ENCODE results near the gene MYOM1. TPM values are rescaled to one million over a fixed set of nuclear protein-coding genes. Genes with fewer than 3 reads are reported as not detected.
"Not testable (repeated sequence)": the region's sequence is repeated elsewhere in the genome, so short reads cannot be mapped to it uniquely, and the experiment has no call there.

MYOM1 gene
- total RNA-seq, 1 experiment from 2014 or later = 0.37 TPM

DNA sequence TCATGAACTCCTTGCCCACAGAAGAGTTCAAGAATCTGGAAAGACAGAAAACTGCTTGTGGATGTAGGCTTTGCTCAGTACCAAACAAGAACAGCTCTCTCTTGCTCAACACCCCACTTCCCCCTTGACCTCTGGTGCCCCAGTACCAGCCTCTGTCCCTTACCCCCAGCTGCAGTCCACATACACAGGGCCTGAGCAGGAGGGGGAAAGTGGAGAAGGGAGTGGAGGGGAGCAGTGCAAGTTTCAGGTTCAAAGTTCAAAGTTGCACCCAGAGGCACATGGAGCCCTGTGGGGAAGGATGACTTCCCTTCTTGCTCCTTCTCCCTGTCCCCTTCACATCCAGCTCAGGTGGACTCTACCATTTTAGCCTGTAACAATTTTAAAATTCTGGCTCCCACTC lies 145.7 kb downstream of the MYOM1 start:
- intact Hi-C loops (cut with micrococcal nuclease; ENCODE audit: unreplicated experiment) = no loop called here
- DNase-seq (ENCODE audit: low spot score) = no peak
- peaks cover 17% of the 10 kb centered on the region for H3K4me1 ChIP-seq (ENCODE audit: insufficient read depth, low read length, poor library complexity, severe bottlenecking)
- no peaks in the 10 kb centered on the region for H3K27me3 ChIP-seq (replicated peaks; ENCODE audit: insufficient read depth, low read depth, low read length, poor library complexity)
- H3K27ac ChIP-seq (ENCODE audit: low read depth, low read length, poor library complexity, severe bottlenecking) = no peak overlapping the region
- POLR2A ChIA-PET (ENCODE audit: low non-redundant PET) = no interaction called here
- CTCF ChIA-PET = interaction anchor here (1.3 kb wide), 1 partner anchor 11 kb away, joined by 3 read pairs; no protein-coding TSS in a partner anchor
- no peaks in the 10 kb centered on the region for H3K9me3 ChIP-seq (ENCODE audit: low read depth, low read length, poor library complexity, severe bottlenecking)
- no TSS peak for BruUV-seq (replicated peaks)
- H3K36me3 ChIP-seq (ENCODE audit: insufficient read depth, low read length, poor library complexity, severe bottlenecking) = no peaks in the 10 kb centered on the region
- no peak for TF ChIP-seq EZH2 (IDR thresholded peaks at IDR 0.05; ENCODE audit: borderline replicate concordance, low read depth, low read length, poor library complexity, severe bottlenecking)
- TF ChIP-seq, protein P1, sequence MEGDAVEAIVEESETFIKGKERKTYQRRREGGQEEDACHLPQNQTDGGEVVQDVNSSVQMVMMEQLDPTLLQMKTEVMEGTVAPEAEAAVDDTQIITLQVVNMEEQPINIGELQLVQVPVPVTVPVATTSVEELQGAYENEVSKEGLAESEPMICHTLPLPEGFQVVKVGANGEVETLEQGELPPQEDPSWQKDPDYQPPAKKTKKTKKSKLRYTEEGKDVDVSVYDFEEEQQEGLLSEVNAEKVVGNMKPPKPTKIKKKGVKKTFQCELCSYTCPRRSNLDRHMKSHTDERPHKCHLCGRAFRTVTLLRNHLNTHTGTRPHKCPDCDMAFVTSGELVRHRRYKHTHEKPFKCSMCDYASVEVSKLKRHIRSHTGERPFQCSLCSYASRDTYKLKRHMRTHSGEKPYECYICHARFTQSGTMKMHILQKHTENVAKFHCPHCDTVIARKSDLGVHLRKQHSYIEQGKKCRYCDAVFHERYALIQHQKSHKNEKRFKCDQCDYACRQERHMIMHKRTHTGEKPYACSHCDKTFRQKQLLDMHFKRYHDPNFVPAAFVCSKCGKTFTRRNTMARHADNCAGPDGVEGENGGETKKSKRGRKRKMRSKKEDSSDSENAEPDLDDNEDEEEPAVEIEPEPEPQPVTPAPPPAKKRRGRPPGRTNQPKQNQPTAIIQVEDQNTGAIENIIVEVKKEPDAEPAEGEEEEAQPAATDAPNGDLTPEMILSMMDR (conservative IDR thresholded peaks at IDR 0.05; ENCODE audit: low read depth, low read length) = no peak
- H3K4me3 ChIP-seq (ENCODE audit: low read depth, low read length, poor library complexity, severe bottlenecking) = no peak overlapping the region

DNA sequence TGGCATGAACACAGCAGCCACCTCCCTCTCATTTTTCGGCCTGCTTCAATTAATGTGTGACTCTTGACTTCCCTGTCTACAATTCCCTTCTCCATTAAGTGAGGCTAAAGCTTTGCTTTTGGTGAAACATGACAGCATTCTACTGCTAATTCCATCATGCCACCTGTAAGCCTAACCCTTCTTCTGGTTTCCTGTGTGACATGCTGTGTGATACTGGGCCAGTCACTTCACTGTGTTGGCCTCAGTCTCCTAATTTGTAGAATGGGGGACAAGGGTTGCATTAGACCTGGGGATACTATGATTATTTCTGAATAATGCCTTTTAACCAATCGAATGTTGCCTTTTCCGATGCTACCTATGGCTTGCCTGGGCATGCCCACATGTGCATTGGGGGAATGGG lies 146.4 kb downstream of the MYOM1 start:
- H3K4me1 ChIP-seq (ENCODE audit: insufficient read depth, low read length, poor library complexity, severe bottlenecking) = peaks cover 17% of the 10 kb centered on the region
- DNase-seq (ENCODE audit: low spot score); intact Hi-C loops (cut with micrococcal nuclease; ENCODE audit: unreplicated experiment); H3K27me3 ChIP-seq (replicated peaks; ENCODE audit: insufficient read depth, low read depth, low read length, poor library complexity); H3K4me3 ChIP-seq (ENCODE audit: low read depth, low read length, poor library complexity, severe bottlenecking); H3K27ac ChIP-seq (ENCODE audit: low read depth, low read length, poor library complexity, severe bottlenecking); H3K9me3 ChIP-seq (ENCODE audit: low read depth, low read length, poor library complexity, severe bottlenecking); H3K36me3 ChIP-seq (ENCODE audit: insufficient read depth, low read length, poor library complexity, severe bottlenecking); POLR2A ChIA-PET (ENCODE audit: low non-redundant PET); BruUV-seq (replicated peaks): not testable (repeated sequence)
- CTCF ChIA-PET = interaction anchor here (1.3 kb wide), 1 partner anchor 10 kb away, joined by 3 read pairs; no protein-coding TSS in a partner anchor

DNA sequence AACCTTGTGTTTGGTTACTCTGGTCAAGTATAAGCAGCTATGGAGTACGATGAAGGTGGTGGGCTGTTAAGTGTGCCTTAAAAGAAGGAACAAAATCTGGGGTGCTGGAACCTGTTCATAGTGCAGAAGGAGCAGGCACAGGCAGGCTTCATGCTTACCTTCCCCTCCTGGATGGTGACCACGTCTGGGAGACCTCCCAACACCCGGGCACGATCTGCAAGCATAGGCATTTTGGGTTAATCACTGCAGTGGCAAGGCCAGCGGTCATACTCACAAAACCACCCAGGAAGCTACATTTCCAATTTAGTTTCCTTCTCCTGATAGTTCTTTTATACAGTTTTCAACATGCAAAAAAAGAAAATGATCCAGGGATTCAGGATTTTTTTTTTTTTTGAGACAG lies 148.1 kb downstream of the MYOM1 start:
- POLR2A ChIA-PET (ENCODE audit: low non-redundant PET) = no interaction called here
- Histone ChIP-seq H3K27me3 (replicated peaks; ENCODE audit: insufficient read depth, low read depth, low read length, poor library complexity) (no peaks in the 10 kb centered on the region), H3K4me3 (ENCODE audit: low read depth, low read length, poor library complexity, severe bottlenecking) (no peak overlapping the region), H3K9me3 (ENCODE audit: low read depth, low read length, poor library complexity, severe bottlenecking) (no peaks in the 10 kb centered on the region), H3K36me3 (ENCODE audit: insufficient read depth, low read length, poor library complexity, severe bottlenecking) (no peaks in the 10 kb centered on the region), H3K27ac (ENCODE audit: low read depth, low read length, poor library complexity, severe bottlenecking) (no peak overlapping the region), H3K4me1 (ENCODE audit: insufficient read depth, low read length, poor library complexity, severe bottlenecking) (peaks cover 17% of the 10 kb centered on the region)
- DNase-seq (ENCODE audit: low spot score) = no peak
- no TSS peak for BruUV-seq (replicated peaks)
- intact Hi-C loops (cut with micrococcal nuclease; ENCODE audit: unreplicated experiment) = no loop called here
- TF ChIP-seq EZH2 (IDR thresholded peaks at IDR 0.05; ENCODE audit: borderline replicate concordance, low read depth, low read length, poor library complexity, severe bottlenecking) = no peak
- TF ChIP-seq, protein P1 (conservative IDR thresholded peaks at IDR 0.05; ENCODE audit: low read depth, low read length) = no peak
- CTCF ChIA-PET = interaction anchor here (0.7 kb wide), 1 partner anchor 217 kb away, joined by 3 read pairs; no protein-coding TSS in a partner anchor

DNA sequence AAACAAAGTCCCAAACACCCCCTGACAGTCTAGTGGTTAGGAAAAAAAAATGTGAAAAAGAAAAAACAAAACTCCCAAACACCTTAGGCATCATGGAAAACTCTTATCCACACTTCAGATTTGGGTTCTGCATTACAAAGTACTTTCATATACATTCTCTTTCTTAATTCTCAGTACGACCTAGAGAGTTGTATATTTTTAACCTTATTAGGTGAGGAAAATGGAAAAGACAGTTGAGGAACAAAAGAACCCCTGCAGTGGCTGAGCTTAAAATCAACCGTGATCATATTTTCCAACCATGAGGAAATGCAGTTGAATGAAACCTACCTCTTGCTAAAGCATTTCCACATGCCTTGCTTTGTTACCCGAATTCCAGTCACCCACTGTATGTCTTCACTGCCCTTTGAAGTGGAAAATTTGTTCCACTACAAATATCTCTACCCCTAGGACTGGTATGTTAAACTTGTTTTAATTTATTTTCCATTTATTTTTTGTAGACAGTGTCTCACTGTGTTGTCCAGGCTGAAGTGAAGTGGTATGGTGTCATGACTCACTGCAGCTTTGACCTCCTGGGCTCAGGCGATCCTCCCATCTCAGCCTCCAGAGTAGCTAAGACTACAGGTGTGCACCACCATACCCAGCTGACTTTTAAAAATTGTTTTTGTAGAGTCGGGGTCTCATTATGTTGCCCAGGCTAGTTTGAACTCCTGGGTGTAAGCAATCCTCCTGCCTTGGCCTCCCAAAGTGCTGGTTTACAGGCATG lies 149.9 kb downstream of the MYOM1 start:
- no peaks in the 10 kb centered on the region for H3K36me3 ChIP-seq (ENCODE audit: insufficient read depth, low read length, poor library complexity, severe bottlenecking)
- no peaks in the 10 kb centered on the region for H3K9me3 ChIP-seq (ENCODE audit: low read depth, low read length, poor library complexity, severe bottlenecking)
- no peak overlapping the region for H3K27ac ChIP-seq (ENCODE audit: low read depth, low read length, poor library complexity, severe bottlenecking)
- BruUV-seq (replicated peaks) = no TSS peak
- intact Hi-C loops (cut with micrococcal nuclease; ENCODE audit: unreplicated experiment) = no loop called here
- peaks cover under 1% of the 10 kb centered on the region for H3K4me1 ChIP-seq (ENCODE audit: insufficient read depth, low read length, poor library complexity, severe bottlenecking)
- TF ChIP-seq EZH2 (IDR thresholded peaks at IDR 0.05; ENCODE audit: borderline replicate concordance, low read depth, low read length, poor library complexity, severe bottlenecking) = no peak
- TF ChIP-seq, protein P1 (conservative IDR thresholded peaks at IDR 0.05; ENCODE audit: low read depth, low read length) = no peak
- ChIA-PET CTCF (no interaction called here), POLR2A (ENCODE audit: low non-redundant PET) (no interaction called here)
- H3K27me3 ChIP-seq (replicated peaks; ENCODE audit: insufficient read depth, low read depth, low read length, poor library complexity) = no peaks in the 10 kb centered on the region
- no peak overlapping the region for H3K4me3 ChIP-seq (ENCODE audit: low read depth, low read length, poor library complexity, severe bottlenecking)
- no peak for DNase-seq (ENCODE audit: low spot score)
